Activated naive CD8-positive, alpha-beta T cell treated with anti-CD3 and anti-CD28 coated beads, Interleukin-2, amount 50 U/mL, for 24 hours (primary cell): ENCODE results near the gene MTMR10.

Experiments
- ATAC-seq: fragments of 150-1000 bp; cut with Tn5 transposase; one replicate; pipeline ENCODE4 v1.10.0; 2021
- DNase-seq: peaks from one replicate; pipeline ENCODE4 v3.0.0; 2021
- H3K27ac Mint-ChIP-seq: one replicate; pipeline ENCODE4 v1.8.0; 2021; ENCODE audit warnings: mild to moderate bottlenecking, mixed read lengths
- H3K27me3 Mint-ChIP-seq: one replicate; pipeline ENCODE4 v1.8.0; 2021; ENCODE audit warnings: mixed read lengths
- H3K36me3 Mint-ChIP-seq: one replicate; pipeline ENCODE4 v1.8.0; 2021; ENCODE audit warnings: low read depth, mixed read lengths
- H3K4me1 Mint-ChIP-seq: one replicate; pipeline ENCODE4 v1.8.0; 2021; ENCODE audit warnings: mixed read lengths
- H3K4me3 Mint-ChIP-seq: one replicate; pipeline ENCODE4 v1.8.0; 2021; ENCODE audit warnings: mild to moderate bottlenecking, moderate library complexity, mixed read lengths
- H3K9me3 Mint-ChIP-seq: one replicate; pipeline ENCODE4 v1.8.0; 2021; ENCODE audit warnings: mixed read lengths

MTMR10 gene

DNA sequence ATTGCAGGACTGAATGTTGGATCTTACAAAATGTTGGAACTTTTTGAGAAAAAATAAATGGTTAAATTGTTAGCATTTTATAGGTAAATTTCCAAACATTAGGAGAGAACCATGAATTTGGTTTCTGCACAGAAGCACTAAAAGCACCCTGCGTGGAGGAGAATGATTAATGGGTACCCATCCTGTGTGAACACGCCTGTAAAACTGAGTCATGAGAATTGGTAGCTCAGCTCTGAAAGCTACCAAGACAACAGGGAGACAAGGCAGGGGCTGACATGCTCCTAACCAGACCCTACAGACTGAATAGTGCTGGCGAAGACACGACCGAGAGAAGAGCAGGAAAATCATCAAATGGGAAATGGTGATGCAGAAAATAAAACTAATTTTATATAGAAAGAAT lies 32.4 kb upstream of the MTMR10 start:
- peaks cover 6% of the 10 kb centered on the region for H3K4me1 Mint-ChIP-seq

DNA sequence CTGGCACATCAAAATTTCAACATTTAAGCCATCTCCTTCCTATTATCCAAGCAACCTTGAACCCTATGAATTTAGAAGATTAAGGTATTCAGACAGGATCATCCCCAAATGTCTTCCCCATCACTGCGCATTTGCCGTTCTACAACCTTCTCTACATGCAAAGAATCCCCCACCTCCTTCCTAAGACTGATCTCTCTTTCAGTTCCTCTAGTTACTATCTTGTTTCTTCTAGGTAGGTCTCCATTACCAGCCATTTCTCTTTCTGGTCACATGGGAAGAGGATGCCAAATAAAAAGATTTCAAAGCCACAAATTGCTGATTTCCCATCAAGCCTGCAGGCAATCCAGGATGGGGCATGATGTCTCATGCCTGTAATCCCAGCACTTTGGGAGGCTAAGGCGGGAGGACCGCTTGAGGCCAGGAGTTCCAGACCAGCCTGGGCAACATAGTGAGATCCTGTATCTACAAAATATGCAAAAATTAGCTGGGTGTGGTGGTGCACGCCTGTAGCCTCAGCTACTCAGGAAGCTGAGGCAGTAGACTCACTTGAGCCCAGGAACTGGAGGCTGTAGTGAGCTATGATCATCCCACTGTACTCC lies 29.7 kb upstream of the MTMR10 start:
- DNase-seq (no peak), ATAC-seq (no peak)
- H3K4me3 Mint-ChIP-seq: no peak overlapping the region
- no peak overlapping the region for H3K27ac Mint-ChIP-seq
- no peaks in the 10 kb centered on the region for H3K36me3 Mint-ChIP-seq
- H3K27me3 Mint-ChIP-seq: no peaks in the 10 kb centered on the region
- no peaks in the 10 kb centered on the region for H3K9me3 Mint-ChIP-seq
- H3K4me1 Mint-ChIP-seq: peaks cover 6% of the 10 kb centered on the region

More for the DNA sequence above, 32.4 kb upstream of the MTMR10 start:
- no peak overlapping the region for H3K4me3 Mint-ChIP-seq
- H3K27me3 Mint-ChIP-seq: no peaks in the 10 kb centered on the region
- no peaks in the 10 kb centered on the region for H3K9me3 Mint-ChIP-seq
- DNase-seq (no peak), ATAC-seq (no peak)
- no peaks in the 10 kb centered on the region for H3K36me3 Mint-ChIP-seq
- no peak overlapping the region for H3K27ac Mint-ChIP-seq

DNA sequence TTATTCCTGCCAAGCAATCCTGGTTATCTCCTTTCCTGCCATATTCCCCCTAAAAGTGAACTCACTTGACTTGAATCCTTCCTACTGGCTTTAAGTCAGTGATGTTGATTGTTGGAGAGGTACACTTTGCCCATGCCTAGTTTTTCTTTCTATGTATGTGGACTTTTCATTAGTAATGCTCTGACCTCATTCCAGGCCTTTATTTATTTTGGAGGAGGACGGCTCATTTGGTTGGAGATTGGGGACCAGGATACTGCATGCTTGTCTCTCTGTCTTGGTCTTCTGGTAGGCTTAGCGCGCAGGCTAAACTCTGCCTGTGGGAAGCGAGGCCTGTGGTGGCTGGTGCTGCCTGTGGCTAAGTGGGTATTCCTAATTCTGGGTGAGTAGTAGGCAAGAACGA lies 29.1 kb upstream of the MTMR10 start:
- H3K4me1 Mint-ChIP-seq: peaks cover 8% of the 10 kb centered on the region
- no peaks in the 10 kb centered on the region for H3K36me3 Mint-ChIP-seq
- no peaks in the 10 kb centered on the region for H3K9me3 Mint-ChIP-seq
- H3K27me3 Mint-ChIP-seq: no peaks in the 10 kb centered on the region
- H3K27ac Mint-ChIP-seq: no peak overlapping the region
- H3K4me3 Mint-ChIP-seq: no peak overlapping the region
- DNase-seq (no peak), ATAC-seq (no peak)

DNA sequence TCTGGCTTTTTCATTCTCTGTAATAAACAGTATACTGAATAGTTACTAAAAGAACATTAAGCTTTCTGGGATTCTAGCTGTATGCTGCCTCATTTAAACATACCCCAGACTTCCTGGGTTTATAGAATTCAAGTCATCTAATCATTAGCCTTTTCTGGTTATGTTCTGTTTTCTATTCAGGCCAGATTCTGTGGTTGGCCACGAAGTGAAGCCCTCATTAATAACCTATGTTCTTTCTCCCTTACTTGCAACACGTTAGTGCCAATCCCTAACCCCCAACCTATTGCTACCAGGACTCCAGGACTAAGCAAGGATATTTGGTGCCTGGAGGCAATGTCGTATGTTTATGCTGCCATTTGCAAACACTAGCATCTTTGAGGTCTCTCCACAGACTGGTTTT lies 28.6 kb upstream of the MTMR10 start:
- Mint-ChIP-seq H3K4me3 (no peak overlapping the region), H3K27me3 (no peaks in the 10 kb centered on the region), H3K4me1 (peaks cover 11% of the 10 kb centered on the region), H3K27ac (no peak overlapping the region), H3K9me3 (no peaks in the 10 kb centered on the region), H3K36me3 (no peaks in the 10 kb centered on the region)
- no peak for DNase-seq
- no peak for ATAC-seq

DNA sequence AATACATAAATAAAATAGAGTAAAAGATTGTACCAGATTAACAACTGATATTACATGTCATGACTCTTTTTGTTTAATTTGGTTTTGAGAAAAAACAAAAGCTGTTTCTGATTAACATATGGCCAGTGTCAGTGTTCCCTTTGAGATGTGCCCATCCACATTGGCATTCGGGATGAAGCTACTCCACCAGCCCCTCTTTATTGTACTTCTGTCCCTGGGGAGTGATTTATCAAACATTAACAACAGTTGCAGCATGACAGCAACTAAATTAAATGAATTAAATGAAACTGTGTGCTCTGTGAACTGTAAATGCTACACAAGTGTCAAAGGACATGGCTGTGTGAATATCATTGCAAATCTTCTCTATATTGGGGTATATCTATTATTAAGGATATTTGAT lies 25.9 kb upstream of the MTMR10 start:
- H3K4me1 Mint-ChIP-seq: peaks cover 23% of the 10 kb centered on the region
- no peak overlapping the region for H3K27ac Mint-ChIP-seq
- peaks cover 16% of the 10 kb centered on the region for H3K9me3 Mint-ChIP-seq
- no peaks in the 10 kb centered on the region for H3K27me3 Mint-ChIP-seq
- H3K36me3 Mint-ChIP-seq: peaks cover 5% of the 10 kb centered on the region
- no peak overlapping the region for H3K4me3 Mint-ChIP-seq
- ATAC-seq (no peak), DNase-seq (no peak)

DNA sequence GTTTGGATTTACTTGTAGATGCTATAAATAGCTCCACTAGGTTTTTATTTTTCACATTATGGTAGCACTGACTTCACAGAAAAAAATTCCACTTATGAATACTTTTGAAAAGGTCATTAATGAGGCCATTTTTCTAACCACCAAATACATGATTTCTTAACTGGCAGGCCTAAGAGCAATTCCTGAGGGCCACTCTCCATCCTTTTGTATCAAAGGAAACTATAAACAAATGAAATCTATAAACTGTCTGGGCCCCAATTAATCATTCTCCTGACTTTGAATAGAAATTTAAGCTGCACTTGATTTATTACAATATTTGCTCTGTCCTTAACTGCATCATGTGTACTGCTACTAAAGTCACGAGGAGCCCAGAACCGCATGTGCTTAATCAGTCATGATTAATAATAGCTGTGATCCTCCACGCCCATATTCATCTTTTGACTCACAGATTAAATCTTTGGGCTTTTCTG lies 25.1 kb upstream of the MTMR10 start:
- peaks cover 9% of the 10 kb centered on the region for H3K36me3 Mint-ChIP-seq
- peaks cover 23% of the 10 kb centered on the region for H3K4me1 Mint-ChIP-seq
- ATAC-seq (no peak), DNase-seq (no peak)
- no peak overlapping the region for H3K4me3 Mint-ChIP-seq
- H3K27me3 Mint-ChIP-seq: no peaks in the 10 kb centered on the region
- H3K9me3 Mint-ChIP-seq: peaks cover 22% of the 10 kb centered on the region
- H3K27ac Mint-ChIP-seq: no peak overlapping the region

DNA sequence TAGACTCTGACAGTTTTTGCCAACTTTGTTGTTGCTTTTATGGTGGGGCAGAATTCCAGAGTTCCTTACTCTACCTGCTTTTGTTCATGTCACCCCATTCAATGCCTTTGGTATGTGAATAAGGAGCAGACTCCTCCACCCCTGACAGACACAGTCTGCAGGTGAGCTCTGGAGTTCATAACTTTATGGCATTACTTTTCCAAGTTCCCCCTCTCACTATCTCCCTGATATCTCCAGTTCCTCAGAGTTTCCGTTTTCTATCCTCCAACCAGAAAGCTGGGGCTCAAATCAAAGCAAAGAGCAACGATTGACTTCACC lies 23.1 kb upstream of the MTMR10 start:
- Mint-ChIP-seq H3K27ac (no peak overlapping the region), H3K36me3 (peaks cover 9% of the 10 kb centered on the region), H3K9me3 (peaks cover 22% of the 10 kb centered on the region), H3K4me3 (no peak overlapping the region), H3K27me3 (no peaks in the 10 kb centered on the region), H3K4me1 (peaks cover 21% of the 10 kb centered on the region)
- no peak for DNase-seq
- no peak for ATAC-seq

DNA sequence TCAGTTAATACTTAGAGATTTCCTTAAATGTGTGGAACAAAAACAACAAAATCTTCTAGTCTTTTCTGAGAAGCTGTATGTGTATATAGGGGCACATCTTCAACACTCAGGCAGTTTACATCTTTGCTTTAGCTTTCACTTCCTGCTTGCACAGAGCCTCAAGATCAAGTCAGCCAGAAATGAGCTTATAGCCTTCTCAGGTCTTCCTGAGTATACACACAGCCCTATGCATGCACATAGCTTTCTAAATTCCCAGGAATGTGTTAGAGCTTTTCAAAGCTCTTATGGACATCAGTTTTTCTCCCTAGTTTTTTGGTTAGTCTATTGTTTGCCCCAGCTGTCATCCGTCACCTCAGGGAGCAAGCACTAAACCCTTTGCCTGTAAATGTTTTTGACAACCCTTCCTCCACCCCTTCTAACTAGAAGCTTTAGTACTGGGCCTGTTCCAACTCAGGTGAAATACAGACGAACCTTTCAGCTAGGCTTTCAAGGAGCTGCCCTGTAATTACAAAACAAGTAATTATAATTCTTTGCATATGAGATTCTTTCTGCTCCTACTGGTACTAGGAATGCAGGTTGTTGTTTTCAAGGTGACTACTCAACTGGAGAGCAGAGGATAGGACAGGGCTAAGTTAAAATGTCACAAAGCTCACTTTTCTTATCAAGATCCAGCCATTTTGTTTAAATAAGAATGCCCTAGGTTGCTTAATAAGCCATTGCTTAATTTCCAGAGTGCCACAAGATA lies 22.6 kb upstream of the MTMR10 start:
- peaks cover 25% of the 10 kb centered on the region for H3K4me1 Mint-ChIP-seq
- H3K36me3 Mint-ChIP-seq: peaks cover 9% of the 10 kb centered on the region
- H3K27me3 Mint-ChIP-seq: no peaks in the 10 kb centered on the region
- DNase-seq (no peak), ATAC-seq (no peak)
- H3K9me3 Mint-ChIP-seq: peaks cover 22% of the 10 kb centered on the region
- no peak overlapping the region for H3K27ac Mint-ChIP-seq
- no peak overlapping the region for H3K4me3 Mint-ChIP-seq

DNA sequence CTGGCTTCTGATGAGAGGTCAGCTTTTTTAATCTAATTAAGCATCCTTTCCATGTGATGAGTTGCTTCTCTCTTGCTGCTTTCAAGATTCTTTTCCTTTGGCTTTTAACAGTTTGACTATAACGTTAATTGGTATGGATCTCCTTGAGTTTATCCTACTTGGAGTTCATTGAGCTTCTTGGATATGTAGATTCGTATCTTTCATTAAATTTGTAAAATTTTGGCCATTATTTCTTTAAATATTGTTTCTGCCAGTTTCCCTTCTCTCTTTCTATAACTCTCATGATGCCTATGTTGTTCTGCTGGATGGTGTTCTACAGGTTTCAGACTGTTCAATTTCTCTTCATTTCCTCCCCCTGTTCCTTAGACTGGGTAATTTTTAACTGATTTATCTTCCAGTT lies 21.0 kb upstream of the MTMR10 start:
- Mint-ChIP-seq H3K36me3 (peaks cover 9% of the 10 kb centered on the region), H3K27ac (no peak overlapping the region), H3K4me1 (peaks cover 28% of the 10 kb centered on the region), H3K9me3 (peaks cover 22% of the 10 kb centered on the region), H3K4me3 (no peak overlapping the region), H3K27me3 (no peaks in the 10 kb centered on the region)
- DNase-seq: no peak
- no peak for ATAC-seq

DNA sequence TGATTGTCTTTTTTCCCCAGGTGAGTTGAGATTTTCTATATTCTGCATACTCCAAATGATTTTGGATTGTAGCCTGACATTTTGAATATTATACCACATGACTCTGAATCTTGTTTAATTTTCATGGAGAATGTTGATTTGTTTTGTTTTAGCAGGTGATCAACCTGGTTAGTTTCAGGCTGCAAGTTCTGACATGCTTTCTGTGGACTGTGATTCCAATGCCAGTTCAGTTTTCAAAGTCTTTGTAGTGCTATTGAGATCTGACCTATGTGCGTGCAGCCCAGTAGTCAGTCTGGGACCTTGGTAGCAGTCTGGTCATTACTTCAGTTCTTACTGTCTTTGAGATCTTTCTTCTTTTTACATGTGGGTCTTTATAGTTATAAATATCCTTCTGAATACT lies 18.6 kb upstream of the MTMR10 start:
- no peak overlapping the region for H3K27ac Mint-ChIP-seq
- DNase-seq (no peak), ATAC-seq (no peak)
- H3K4me1 Mint-ChIP-seq: peaks cover 33% of the 10 kb centered on the region
- no peak overlapping the region for H3K4me3 Mint-ChIP-seq
- no peaks in the 10 kb centered on the region for H3K27me3 Mint-ChIP-seq
- H3K36me3 Mint-ChIP-seq: peaks cover 9% of the 10 kb centered on the region
- peaks cover 22% of the 10 kb centered on the region for H3K9me3 Mint-ChIP-seq

DNA sequence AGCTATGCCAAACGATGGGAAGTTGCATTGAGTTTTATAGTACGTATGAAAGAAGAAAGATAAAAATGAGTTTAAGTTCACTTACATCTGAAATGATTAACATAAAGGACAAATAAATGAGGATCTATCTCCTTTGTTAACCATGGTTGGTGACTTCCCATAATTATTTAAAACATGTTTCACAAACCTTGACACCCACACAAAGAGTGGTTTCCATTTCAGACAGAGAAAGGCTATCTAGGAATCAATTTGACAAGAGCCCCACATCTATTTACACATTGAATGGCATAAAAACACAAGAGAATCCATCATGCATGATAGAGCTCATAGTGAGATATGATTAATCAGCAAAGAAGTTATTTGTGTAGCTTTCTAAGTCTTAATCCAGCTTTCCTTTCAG lies 14.2 kb upstream of the MTMR10 start:
- Mint-ChIP-seq H3K27me3 (peaks cover 3% of the 10 kb centered on the region), H3K36me3 (no peaks in the 10 kb centered on the region), H3K4me1 (peaks cover 26% of the 10 kb centered on the region), H3K4me3 (no peak overlapping the region), H3K9me3 (no peaks in the 10 kb centered on the region), H3K27ac (peak overlapping the region; percentile 40)
- DNase-seq (no peak), ATAC-seq (no peak)

DNA sequence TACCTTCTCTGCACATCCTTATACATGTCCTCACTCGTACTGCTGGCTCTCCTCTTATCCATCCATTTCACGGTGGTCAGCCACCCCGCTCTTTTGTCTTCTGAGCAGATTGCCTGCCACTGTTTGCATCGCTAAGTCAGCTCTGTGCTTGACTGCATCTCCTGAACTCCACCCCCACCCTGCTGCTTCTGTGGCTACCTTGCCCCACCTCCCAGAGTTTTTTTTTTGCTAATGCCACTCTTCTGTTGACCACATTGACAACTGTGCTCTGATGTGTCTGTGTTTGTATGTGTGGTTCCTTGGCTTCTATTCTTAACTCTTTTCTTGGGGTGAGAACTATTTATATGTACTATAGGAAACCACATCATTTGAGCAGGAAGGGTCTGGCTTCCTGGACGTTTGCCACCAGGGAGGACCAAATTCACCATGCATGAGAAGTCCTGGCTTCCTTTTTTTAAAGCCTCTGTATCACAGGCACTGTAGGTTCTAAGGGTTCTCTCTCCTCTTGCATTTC lies 12.8 kb upstream of the MTMR10 start:
- H3K9me3 Mint-ChIP-seq: no peaks in the 10 kb centered on the region
- H3K4me1 Mint-ChIP-seq: peaks cover 22% of the 10 kb centered on the region
- peak overlapping the region; percentile 9 for H3K4me3 Mint-ChIP-seq
- peaks cover 3% of the 10 kb centered on the region for H3K27me3 Mint-ChIP-seq
- H3K27ac Mint-ChIP-seq: no peak overlapping the region
- H3K36me3 Mint-ChIP-seq: no peaks in the 10 kb centered on the region
- DNase-seq: no peak
- ATAC-seq: peak; percentile 43

DNA sequence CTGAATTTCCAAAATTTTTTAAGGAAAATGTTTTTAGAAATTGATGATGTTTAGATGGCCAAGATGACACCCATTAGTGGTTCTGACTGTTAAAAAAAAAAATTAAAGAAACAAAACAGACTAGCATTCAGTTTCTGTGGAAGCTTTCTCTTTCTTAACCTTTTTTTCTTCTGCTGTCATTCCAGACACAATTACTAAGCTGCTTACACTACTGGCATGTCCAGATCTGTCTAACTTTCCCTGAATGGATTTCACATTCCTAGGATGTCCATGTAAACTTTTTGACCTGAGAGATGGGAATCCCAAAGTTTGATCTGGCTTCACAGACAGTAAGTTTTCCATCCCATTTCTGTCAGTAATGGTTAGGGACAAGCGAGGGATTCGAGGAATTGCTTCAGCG lies 10.3 kb upstream of the MTMR10 start:
- H3K27me3 Mint-ChIP-seq: peaks cover 3% of the 10 kb centered on the region
- H3K27ac Mint-ChIP-seq: no peak overlapping the region
- DNase-seq: no peak
- no peaks in the 10 kb centered on the region for H3K36me3 Mint-ChIP-seq
- no peak overlapping the region for H3K4me3 Mint-ChIP-seq
- ATAC-seq: no peak
- H3K4me1 Mint-ChIP-seq: peaks cover 18% of the 10 kb centered on the region
- no peaks in the 10 kb centered on the region for H3K9me3 Mint-ChIP-seq

DNA sequence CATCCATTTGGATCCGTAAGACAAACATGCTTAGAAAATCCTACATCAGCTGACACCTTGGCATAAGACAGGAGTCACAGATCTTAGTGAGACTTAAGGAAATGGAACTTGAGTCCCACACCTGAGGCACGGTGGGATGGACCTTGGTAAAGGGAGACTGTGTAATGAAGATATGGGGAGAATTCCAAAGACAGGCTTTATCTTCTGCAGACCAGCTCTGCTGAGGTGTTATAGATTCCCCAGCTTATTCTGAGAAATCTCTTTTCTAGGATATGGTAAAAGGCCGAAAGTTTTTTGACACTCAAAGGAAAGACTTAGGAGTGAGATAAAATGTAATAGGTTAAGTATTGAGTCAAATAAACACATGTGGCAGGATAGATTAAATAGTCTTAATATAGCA lies 8.3 kb upstream of the MTMR10 start:
- H3K9me3 Mint-ChIP-seq: no peaks in the 10 kb centered on the region
- ATAC-seq: no peak
- H3K4me1 Mint-ChIP-seq: peaks cover 7% of the 10 kb centered on the region
- no peak overlapping the region for H3K27ac Mint-ChIP-seq
- peaks cover 3% of the 10 kb centered on the region for H3K27me3 Mint-ChIP-seq
- no peak for DNase-seq
- no peaks in the 10 kb centered on the region for H3K36me3 Mint-ChIP-seq
- no peak overlapping the region for H3K4me3 Mint-ChIP-seq

DNA sequence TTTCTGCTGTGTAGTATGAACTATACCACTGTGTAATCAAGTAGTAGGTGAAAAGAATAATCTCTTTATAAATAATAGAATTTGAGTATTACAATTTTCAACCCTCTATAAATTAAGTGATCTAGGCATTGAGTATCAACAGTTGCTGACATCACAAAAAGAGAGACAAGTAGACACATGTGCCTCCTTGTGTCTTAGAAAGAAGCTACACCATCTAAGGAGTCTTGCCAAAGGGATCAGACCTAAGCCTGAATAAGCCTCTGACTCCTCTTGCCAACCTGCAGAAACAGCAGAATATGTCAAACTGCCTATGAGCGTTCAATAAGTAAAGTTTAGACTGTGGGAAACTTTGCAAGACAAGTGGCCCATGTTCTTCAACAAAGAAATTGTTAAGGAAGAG lies 5.8 kb upstream of the MTMR10 start:
- Mint-ChIP-seq H3K27me3 (peaks cover 2% of the 10 kb centered on the region), H3K36me3 (no peaks in the 10 kb centered on the region), H3K4me3 (no peak overlapping the region), H3K9me3 (no peaks in the 10 kb centered on the region), H3K27ac (no peak overlapping the region), H3K4me1 (peaks cover 3% of the 10 kb centered on the region)
- no peak for ATAC-seq
- DNase-seq: no peak
